Mesenchymal stem cell (in vitro differentiated cells and primary cell): ENCODE results near the gene TENM4.

Experiments
- DNase-seq: peaks from one replicate; pipeline ENCODE4 v3.0.0-alpha.2; 2013
- H2AFZ ChIP-seq: one replicate; pipeline ENCODE4 v1.6.1; 2013; ENCODE audit warnings: low read depth, mild to moderate bottlenecking, control low read depth, inconsistent platforms, low read length, moderate library complexity
- H2AK5ac ChIP-seq: 2 replicates; pipeline ENCODE4 v1.6.1; 2013; ENCODE audit warnings: low read length, moderate library complexity, mild to moderate bottlenecking, inconsistent platforms; ENCODE audit not compliant: severe bottlenecking
- H2BK120ac ChIP-seq: one replicate; pipeline ENCODE4 v1.6.1; 2013; ENCODE audit warnings: low read depth, mild to moderate bottlenecking, inconsistent platforms, low read length, moderate library complexity
- H2BK12ac ChIP-seq, 2 experiments: one replicate each; pipeline ENCODE4 v1.6.1; 2013; ENCODE audit warnings: inconsistent platforms in 2 of 2, low read length in 2 of 2, mild to moderate bottlenecking in 2 of 2, moderate library complexity in 2 of 2, control low read depth in 1 of 2
- H2BK15ac ChIP-seq: one replicate; pipeline ENCODE4 v1.6.1; 2013; ENCODE audit warnings: mild to moderate bottlenecking, low read depth, inconsistent platforms; ENCODE audit not compliant: poor library complexity, severe bottlenecking
- H2BK5ac ChIP-seq: 2 replicates; pipeline ENCODE4 v1.6.1; 2013; ENCODE audit warnings: low read depth, mild to moderate bottlenecking, low read length, control low read depth, inconsistent platforms; ENCODE audit not compliant: poor library complexity, severe bottlenecking
- H3K14ac ChIP-seq, 2 experiments: one replicate each; pipeline ENCODE4 v1.6.1; 2013; ENCODE audit warnings: inconsistent platforms in 2 of 2, low read length in 2 of 2, control low read depth in 1 of 2, mild to moderate bottlenecking in 1 of 2, moderate library complexity in 1 of 2
- H3K18ac ChIP-seq, 2 experiments: one replicate each; pipeline ENCODE4 v1.6.1; 2013; ENCODE audit warnings: inconsistent platforms in 2 of 2, low read length in 2 of 2, control low read depth in 1 of 2, low read depth in 1 of 2, mild to moderate bottlenecking in 1 of 2
- H3K23ac ChIP-seq, 2 experiments: one replicate each; pipeline ENCODE4 v1.6.1; 2013; ENCODE audit warnings: inconsistent platforms in 2 of 2, low read length in 2 of 2, mild to moderate bottlenecking in 2 of 2, moderate library complexity in 2 of 2, control low read depth in 1 of 2
- H3K27ac ChIP-seq: 2 replicates; pipeline ENCODE4 v1.5.1; 2013; ENCODE audit warnings: mild to moderate bottlenecking, moderate library complexity, low read length, control low read depth, inconsistent platforms; ENCODE audit not compliant: poor library complexity, severe bottlenecking
- H3K27me3 ChIP-seq, 2 experiments: 2 replicates each; pipeline versions ENCODE4 v1.6.1 to v1.7.0; 2013; ENCODE audit warnings: low read length in 2 of 2, mild to moderate bottlenecking in 2 of 2, moderate library complexity in 2 of 2, control low read depth in 1 of 2, inconsistent platforms in 1 of 2; ENCODE audit not compliant: control insufficient read depth in 1 of 2, insufficient read depth in 1 of 2
- H3K36me3 ChIP-seq, 2 experiments: 2 replicates each; pipeline versions ENCODE4 v1.6.1 to v1.7.0; 2013; ENCODE audit warnings: low read length in 2 of 2, control low read depth in 1 of 2, inconsistent platforms in 1 of 2, low read depth in 1 of 2, mild to moderate bottlenecking in 1 of 2; ENCODE audit not compliant: insufficient read depth in 2 of 2, control insufficient read depth in 1 of 2
- H3K4ac ChIP-seq, 2 experiments: one replicate each; pipeline ENCODE4 v1.6.1; 2013; ENCODE audit warnings: inconsistent platforms in 2 of 2, low read length in 2 of 2, mild to moderate bottlenecking in 2 of 2, moderate library complexity in 2 of 2, control low read depth in 1 of 2, low read depth in 1 of 2
- H3K4me1 ChIP-seq: 2 replicates; pipeline ENCODE4 v1.6.1; 2013; ENCODE audit warnings: low read depth, low read length, control low read depth; ENCODE audit not compliant: control insufficient read depth, insufficient read depth
- H3K4me2 ChIP-seq: 2 replicates; pipeline ENCODE4 v1.6.1; 2013; ENCODE audit warnings: low read length, mild to moderate bottlenecking, inconsistent platforms; ENCODE audit not compliant: poor library complexity, severe bottlenecking
- H3K4me3 ChIP-seq, 2 experiments: 2 replicates each; pipeline versions ENCODE4 v1.5.1 to v1.7.0; 2013; ENCODE audit warnings: low read length in 2 of 2, mild to moderate bottlenecking in 2 of 2, control low read depth in 1 of 2, low read depth in 1 of 2; ENCODE audit not compliant: insufficient read depth in 1 of 2
- H3K79me1 ChIP-seq: replicated peaks from 2 replicates; pipeline ENCODE4 v1.6.1; 2013; ENCODE audit warnings: mild to moderate bottlenecking, control low read depth, low read length, inconsistent platforms; ENCODE audit not compliant: poor library complexity, severe bottlenecking
- H3K9ac ChIP-seq: 2 replicates; pipeline ENCODE4 v1.7.0; 2013; ENCODE audit warnings: mild to moderate bottlenecking, low read length, moderate library complexity
- H3K9me3 ChIP-seq: 2 replicates; pipeline ENCODE4 v1.7.0; 2013; ENCODE audit warnings: mild to moderate bottlenecking, low read length; ENCODE audit not compliant: control insufficient read depth
- H4K8ac ChIP-seq: one replicate; pipeline ENCODE4 v1.6.1; 2013; ENCODE audit warnings: inconsistent platforms, mild to moderate bottlenecking, low read length, moderate library complexity
- H4K91ac ChIP-seq: one replicate; pipeline ENCODE4 v1.6.1; 2013; ENCODE audit warnings: mild to moderate bottlenecking, low read length, inconsistent platforms
- WGBS: methylation state at CpG from one replicate; pipeline ENCODE4 v1.1.7; 2013; ENCODE audit warnings: mixed read lengths; 5-methylcytosine and 5-hydroxymethylcytosine counted together

Gene TENM4

DNA sequence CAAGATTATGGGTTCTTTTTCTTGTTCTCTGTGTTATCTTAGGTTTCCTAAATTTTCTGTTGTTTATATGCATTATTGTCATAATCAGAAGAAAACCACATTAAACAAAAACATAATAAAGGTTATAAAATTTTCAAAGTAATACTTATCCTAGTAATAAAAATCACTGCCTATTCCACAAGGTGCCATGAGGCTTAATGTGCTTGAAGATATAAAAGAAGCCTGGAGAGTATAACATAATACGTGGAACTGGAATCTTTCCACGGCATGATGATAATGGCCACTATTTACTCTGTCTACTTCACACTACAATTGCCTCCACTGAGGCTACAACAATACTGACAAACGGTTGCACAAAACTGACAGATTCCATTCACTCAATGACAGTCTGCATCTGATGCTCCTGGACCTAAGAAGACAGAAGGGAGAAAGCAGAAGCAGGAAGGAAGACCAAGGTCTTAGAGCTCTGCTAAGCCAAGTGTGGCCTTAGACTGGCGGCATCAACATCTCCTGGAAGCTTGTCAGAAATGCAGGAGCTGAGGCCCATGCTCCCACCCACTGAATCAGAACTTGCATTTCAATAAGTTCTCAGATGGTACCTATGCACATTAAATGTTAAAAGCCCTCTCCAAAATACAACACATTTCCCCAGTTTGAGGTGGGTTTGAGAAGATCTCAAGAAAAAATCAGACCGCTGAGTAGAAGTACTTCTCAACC lies 13.1 kb downstream of the TENM4 start:
- WGBS = 100% methylated on average over 4 of the region's 5 CpGs
- no peak overlapping the region for H3K9ac ChIP-seq

GRCh38 chr11:79427126-79427525 lies 13.7 kb downstream of the TENM4 start:
- Histone ChIP-seq H2AK5ac (no peak overlapping the region), H4K91ac (no peak overlapping the region), H2BK12ac (no peak overlapping the region), H3K23ac (no peak overlapping the region), H3K9ac (no peak overlapping the region), H2BK15ac (no peak overlapping the region), H3K79me1 (no peaks in the 10 kb centered on the region), H3K4me2 (no peak overlapping the region), H3K4me3 (no peak overlapping the region), H3K36me3 (peaks cover 0 to 12% of the 10 kb centered on the region in 2 experiments), H3K27ac (no peak overlapping the region), H3K18ac (no peak overlapping the region), H3K4ac (no peak overlapping the region), H4K8ac (no peak overlapping the region), H3K9me3 (no peaks in the 10 kb centered on the region), H2BK120ac (no peak overlapping the region), H3K27me3 (no peaks in the 10 kb centered on the region), H3K14ac (no peak overlapping the region), H2BK5ac (no peak overlapping the region), H3K4me1 (peaks cover 1% of the 10 kb centered on the region), H2AFZ (no peak overlapping the region)
- 100% methylated on average over 3 of the region's 4 CpGs for WGBS
- DNase-seq = no peak

More for the DNA sequence above, 13.1 kb downstream of the TENM4 start:
- Histone ChIP-seq H3K4me3 (no peak overlapping the region), H3K36me3 (peaks cover 0 to 12% of the 10 kb centered on the region in 2 experiments), H4K8ac (no peak overlapping the region), H2BK12ac (no peak overlapping the region), H3K27me3 (no peaks in the 10 kb centered on the region), H3K9me3 (no peaks in the 10 kb centered on the region), H3K23ac (no peak overlapping the region), H2AFZ (no peak overlapping the region), H3K79me1 (no peaks in the 10 kb centered on the region), H2BK15ac (no peak overlapping the region), H4K91ac (no peak overlapping the region), H3K14ac (peak overlapping the region in 1 of 2 experiments; percentile 26), H3K27ac (no peak overlapping the region), H3K4ac (no peak overlapping the region), H3K18ac (no peak overlapping the region), H3K4me1 (peaks cover 1% of the 10 kb centered on the region), H2BK5ac (no peak overlapping the region), H2BK120ac (no peak overlapping the region), H3K4me2 (no peak overlapping the region), H2AK5ac (no peak overlapping the region)
- no peak for DNase-seq

GRCh38 chr11:79425463-79425862 lies 15.4 kb downstream of the TENM4 start:
- Histone ChIP-seq H3K9me3 (no peaks in the 10 kb centered on the region), H4K8ac (no peak overlapping the region), H3K4me3 (no peak overlapping the region), H2AFZ (no peak overlapping the region), H3K9ac (no peak overlapping the region), H2BK15ac (no peak overlapping the region), H3K18ac (no peak overlapping the region), H3K27me3 (no peaks in the 10 kb centered on the region), H3K79me1 (no peaks in the 10 kb centered on the region), H2BK12ac (no peak overlapping the region), H3K36me3 (peaks cover 0 to 12% of the 10 kb centered on the region in 2 experiments), H2BK5ac (no peak overlapping the region), H2BK120ac (no peak overlapping the region), H3K4me1 (peaks cover 1% of the 10 kb centered on the region), H3K23ac (no peak overlapping the region), H3K14ac (no peak overlapping the region), H3K27ac (no peak overlapping the region), H2AK5ac (no peak overlapping the region), H4K91ac (peak overlapping the region; percentile 62), H3K4ac (no peak overlapping the region), H3K4me2 (no peak overlapping the region)
- 85% methylated on average over 2 of the region's 2 CpGs for WGBS
- no peak for DNase-seq

DNA sequence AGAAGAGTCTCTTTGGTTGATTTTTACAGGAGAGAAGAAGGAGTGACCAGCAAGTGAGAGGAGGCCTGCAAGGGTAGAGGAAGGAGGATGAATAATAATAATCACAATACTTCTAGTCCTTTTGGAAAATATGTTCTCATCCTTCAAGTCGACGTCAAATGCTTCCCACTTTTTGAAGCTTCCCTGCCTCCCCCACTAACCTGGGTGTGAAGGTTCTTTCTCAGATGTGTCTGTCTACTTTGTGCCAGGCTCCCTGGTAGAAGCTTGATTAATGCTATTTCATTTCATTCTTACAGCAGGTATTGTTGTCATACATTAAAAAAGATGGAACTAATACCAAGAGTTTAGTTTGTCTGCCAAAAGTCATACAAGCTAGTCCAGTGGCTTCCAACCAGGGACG lies 17.1 kb downstream of the TENM4 start:
- Histone ChIP-seq H3K79me1 (no peaks in the 10 kb centered on the region), H2BK5ac (no peak overlapping the region), H4K91ac (no peak overlapping the region)

More for the DNA sequence above, 17.1 kb downstream of the TENM4 start:
- Histone ChIP-seq H4K8ac (no peak overlapping the region), H3K4ac (no peak overlapping the region), H3K4me2 (no peak overlapping the region), H3K23ac (no peak overlapping the region), H3K27ac (no peak overlapping the region), H2BK12ac (no peak overlapping the region), H3K9me3 (no peaks in the 10 kb centered on the region), H2AK5ac (no peak overlapping the region), H3K9ac (no peak overlapping the region), H3K4me1 (peaks cover 5% of the 10 kb centered on the region), H2BK120ac (no peak overlapping the region), H3K18ac (no peak overlapping the region), H2BK15ac (no peak overlapping the region), H3K4me3 (no peak overlapping the region), H2AFZ (no peak overlapping the region), H3K36me3 (peaks cover 0 to 12% of the 10 kb centered on the region in 2 experiments), H3K14ac (no peak overlapping the region), H3K27me3 (no peaks in the 10 kb centered on the region)
- no peak for DNase-seq
- WGBS = 83% methylated on average over 1 of the region's 3 CpGs
